Thoracic aorta (tissue), 2 donors: ENCODE results near the gene NCOR1. TPM values are rescaled to one million over a fixed set of nuclear protein-coding genes. Genes with fewer than 3 reads are reported as not detected.

Source experiments
- ATAC-seq: fragments of 150-250 bp; one replicate; pipeline ENCODE4 v1.8.0; 2017; ENCODE audit warnings: low read depth; ENCODE audit not compliant: insufficient number of reproducible peaks, low FRiP score
- DNase-seq: peaks from one replicate; pipeline ENCODE4 v3.0.0-alpha.2; 2020; ENCODE audit warnings: low spot score
- H3K27ac ChIP-seq, 2 donors: fragments of 200-600 bp; sonication (generic); 1 replicate in 1 of 2; 2 replicates in 1 of 2; pipeline ENCODE4 v1.5.1; 2016; ENCODE audit warnings: mild to moderate bottlenecking in 2 of 2, moderate library complexity in 2 of 2
- H3K27me3 ChIP-seq: fragments of 200-600 bp; sonication (generic); replicated peaks from 2 replicates; pipeline ENCODE4 v1.6.0; 2016; ENCODE audit warnings: mild to moderate bottlenecking; ENCODE audit not compliant: insufficient read depth
- H3K36me3 ChIP-seq: fragments of 200-600 bp; sonication (generic); one replicate; pipeline ENCODE4 v1.5.1; 2016
- H3K4me1 ChIP-seq, 2 donors: fragments of 200-600 bp; sonication (generic); 1 replicate in 1 of 2; 2 replicates in 1 of 2; pipeline versions ENCODE4 v1.5.1 to v1.6.0; 2016; ENCODE audit warnings: low read depth in 2 of 2, mild to moderate bottlenecking in 1 of 2; ENCODE audit not compliant: control insufficient read depth in 1 of 2
- H3K4me3 ChIP-seq: fragments of 200-600 bp; sonication (generic); 2 replicates; pipeline ENCODE4 v1.5.1; 2016; ENCODE audit warnings: mild to moderate bottlenecking
- H3K9me3 ChIP-seq: fragments of 200-600 bp; sonication (generic); 2 replicates; pipeline ENCODE4 v1.5.1; 2016
- CTCF ChIP-seq: fragments of 200-600 bp; sonication (generic); IDR thresholded peaks from one replicate; pipeline ENCODE4 v1.5.1; 2019; ENCODE audit warnings: antibody characterized with exemption
- total RNA-seq, 2 donors: library from RNA; depleted of rRNA; stranded (reverse); fragments of >200 nt; gene quantifications; one replicate each; pipeline versions ENCODE4 v1.1.0 to v1.2.3, GENCODE V29; 2016

The NCOR1 gene
- total RNA-seq, 2 donors from 2014 or later: 131 to 178 TPM

- DNase-seq (no peak), ATAC-seq (no peak)
- no peak overlapping the region for H3K27ac ChIP-seq
- no peaks in the 10 kb centered on the region for H3K4me1 ChIP-seq
- no peaks in the 10 kb centered on the region for H3K9me3 ChIP-seq
- TF ChIP-seq CTCF: no peak
- peaks cover 34% of the 10 kb centered on the region for H3K36me3 ChIP-seq
- no peak overlapping the region for H3K4me3 ChIP-seq
- H3K27me3 ChIP-seq: no peaks in the 10 kb centered on the region
These were observed 162.8 kb downstream of the NCOR1 start for GRCh38 chr17:16052486-16052885.

GRCh38 chr17:16050844-16051243 is 164.5 kb downstream of the NCOR1 start:
- Histone ChIP-seq H3K27ac (no peak overlapping the region), H3K4me1 (no peaks in the 10 kb centered on the region), H3K4me3 (no peak overlapping the region), H3K9me3 (no peaks in the 10 kb centered on the region), H3K27me3 (no peaks in the 10 kb centered on the region), H3K36me3 (peaks cover 34% of the 10 kb centered on the region)
- TF ChIP-seq CTCF: no peak
- DNase-seq: no peak
- no peak for ATAC-seq

DNA sequence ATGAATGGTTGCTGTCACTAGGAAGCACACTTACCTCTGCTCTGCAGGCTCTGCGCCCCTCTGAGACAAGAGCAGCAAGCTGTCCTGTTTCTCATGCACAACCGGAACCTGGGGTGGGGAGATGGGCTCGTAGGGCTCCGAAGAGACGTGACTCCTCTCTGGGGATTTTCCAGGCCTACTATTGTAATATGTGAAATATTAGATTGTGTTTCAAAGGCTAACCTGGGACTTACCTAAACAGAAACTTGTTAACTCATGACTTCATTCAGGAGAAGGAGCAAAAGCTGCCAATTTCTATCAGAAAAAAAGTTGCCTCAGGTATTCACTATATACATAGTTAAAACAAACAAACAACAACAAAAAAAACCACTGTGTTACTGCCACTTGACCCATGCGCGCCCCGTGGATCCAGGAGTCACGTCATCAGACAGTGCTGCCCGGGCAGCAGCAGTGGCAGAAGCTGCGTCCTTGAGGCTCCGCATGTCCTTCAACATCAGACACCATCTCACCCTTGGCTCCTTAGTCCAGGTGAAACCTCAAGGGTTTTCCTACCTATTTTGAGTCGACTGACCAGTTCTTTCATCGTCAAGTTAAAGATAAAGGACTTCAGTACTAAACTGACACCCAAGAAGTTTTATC is 166.4 kb downstream of the NCOR1 start:
- TF ChIP-seq CTCF: no peak
- no peak overlapping the region for H3K4me3 ChIP-seq
- no peak for DNase-seq
- H3K9me3 ChIP-seq: no peaks in the 10 kb centered on the region
- peaks cover 32% of the 10 kb centered on the region for H3K36me3 ChIP-seq
- no peaks in the 10 kb centered on the region for H3K4me1 ChIP-seq
- no peaks in the 10 kb centered on the region for H3K27me3 ChIP-seq
- no peak overlapping the region for H3K27ac ChIP-seq
- no peak for ATAC-seq

- Histone ChIP-seq H3K9me3 (no peaks in the 10 kb centered on the region), H3K36me3 (peaks cover 37% of the 10 kb centered on the region), H3K27ac (no peak overlapping the region), H3K27me3 (no peaks in the 10 kb centered on the region), H3K4me3 (no peak overlapping the region), H3K4me1 (no peaks in the 10 kb centered on the region)
- ATAC-seq (no peak), DNase-seq (no peak)
- no peak for TF ChIP-seq CTCF
These were observed 168.4 kb downstream of the NCOR1 start for GRCh38 chr17:16046966-16047365.

DNA sequence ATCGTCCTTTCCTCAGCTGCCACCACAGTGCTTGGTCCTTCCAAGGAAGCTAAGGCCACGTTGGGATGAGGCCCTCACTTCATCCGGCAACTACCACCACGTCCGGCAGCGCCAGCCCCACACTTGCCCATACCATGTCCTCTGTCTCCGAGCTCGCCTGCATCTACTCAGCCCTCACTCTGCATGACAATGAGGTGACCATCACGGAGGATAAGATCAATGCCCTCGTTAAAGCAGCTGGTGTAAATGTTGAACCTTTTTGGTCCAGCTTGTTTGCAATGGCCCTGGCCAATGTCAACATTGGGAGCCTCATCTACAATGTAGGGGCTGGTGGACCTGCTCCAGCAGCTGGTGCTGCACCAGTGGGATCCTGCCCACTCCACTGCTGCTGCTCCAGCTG is 170.8 kb downstream of the NCOR1 start:
- no peak for ATAC-seq
- Histone ChIP-seq H3K36me3 (peaks cover 45% of the 10 kb centered on the region), H3K4me1 (no peaks in the 10 kb centered on the region), H3K27ac (no peak overlapping the region), H3K4me3 (no peak overlapping the region), H3K27me3 (no peaks in the 10 kb centered on the region), H3K9me3 (no peaks in the 10 kb centered on the region)
- TF ChIP-seq CTCF: no peak
- DNase-seq: no peak
